T-helper 2 cell (primary cell): ENCODE results near the gene HBG2.

ENCODE experiments used
- DNase-seq, 5 experiments: peaks; one replicate each; pipeline versions ENCODE4 v3.0.0 to v3.0.0-alpha.2; 2012 to 2022

The HBG2 gene

GRCh38 chr11:5227681-5228080 is 26.9 kb downstream of the HBG2 start:
- DNase-seq = no peak

- no peak for DNase-seq
Observed at GRCh38 chr11:5226732-5227310, 27.8 kb downstream of the HBG2 start, which contains the start of gene HBB. HBB (minus strand) TSS chr11:5227071; CDS start chr11:5227021, 50 bp downstream.

GRCh38 chr11:5225480-5225871 is 29.1 kb downstream of the HBG2 start:
- no peak for DNase-seq

- no peak for DNase-seq
Observed at GRCh38 chr11:5224538-5225479, 29.8 kb downstream of the HBG2 start.

- no peak for DNase-seq
Observed at GRCh38 chr11:5223686-5224085, 30.9 kb downstream of the HBG2 start.

GRCh38 chr11:5223146-5223545 is 31.4 kb downstream of the HBG2 start:
- no peak for DNase-seq

- no peak for DNase-seq
Observed at GRCh38 chr11:5210376-5210885, 44.1 kb downstream of the HBG2 start.

GRCh38 chr11:5204787-5205186 is 49.8 kb downstream of the HBG2 start:
- peak in 1 of 5 experiments; percentile 1 for DNase-seq

- DNase-seq = no peak
Observed at GRCh38 chr11:5203366-5203765, 51.2 kb downstream of the HBG2 start.
